Lung (tissue), 12 donors: ENCODE data around the gene FNIP1. TPM values are rescaled to one million over a fixed set of nuclear protein-coding genes. Genes with fewer than 3 reads are reported as not detected.

Source experiments
- ATAC-seq: fragments of 200-7000 bp; cut with Tn5 transposase; one replicate; pipeline ENCODE4 v1.9.1; 2020; ENCODE audit warnings: moderate number of reproducible peaks; ENCODE audit not compliant: insufficient read depth, low FRiP score
- DNase-seq, 3 donors: peaks; one replicate each; pipeline ENCODE4 v3.0.0-alpha.2; 2013 to 2017
- H3K27ac ChIP-seq, 2 donors: one replicate each; pipeline ENCODE4 v1.5.1; 2013; ENCODE audit warnings: mild to moderate bottlenecking in 2 of 2, moderate library complexity in 2 of 2, control low read depth in 1 of 2, inconsistent platforms in 1 of 2, low read depth in 1 of 2, low read length in 1 of 2
- H3K27me3 ChIP-seq, 3 donors: one replicate each; pipeline ENCODE4 v1.5.1; 2013; ENCODE audit warnings: low read length in 2 of 3; ENCODE audit not compliant: control insufficient read depth in 3 of 3, insufficient read depth in 3 of 3
- H3K36me3 ChIP-seq, 4 donors: one replicate each; pipeline ENCODE4 v1.5.1; 2013; ENCODE audit warnings: low read length in 4 of 4, mild to moderate bottlenecking in 1 of 4, moderate library complexity in 1 of 4; ENCODE audit not compliant: control insufficient read depth in 4 of 4, insufficient read depth in 4 of 4
- H3K4me1 ChIP-seq, 5 donors: one replicate each; pipeline ENCODE4 v1.5.1; 2013; ENCODE audit warnings: low read length in 5 of 5, mild to moderate bottlenecking in 2 of 5, moderate library complexity in 1 of 5; ENCODE audit not compliant: control insufficient read depth in 5 of 5, insufficient read depth in 5 of 5
- H3K4me3 ChIP-seq: one replicate; pipeline ENCODE4 v1.5.1; 2013; ENCODE audit warnings: mild to moderate bottlenecking, control low read depth, moderate library complexity
- H3K9ac ChIP-seq, 2 donors: one replicate each; pipeline ENCODE4 v1.5.1; 2013; ENCODE audit warnings: low read length in 2 of 2, control low read depth in 1 of 2; ENCODE audit not compliant: insufficient read depth in 1 of 2
- H3K9me3 ChIP-seq, 4 donors: one replicate each; pipeline ENCODE4 v1.5.1; 2013; ENCODE audit warnings: low read length in 3 of 4, mild to moderate bottlenecking in 1 of 4, moderate library complexity in 1 of 4; ENCODE audit not compliant: control insufficient read depth in 4 of 4, insufficient read depth in 3 of 4
- CTCF ChIP-seq: IDR thresholded peaks from 2 replicates; pipeline ENCODE4 v1.5.1; 2012; ENCODE audit warnings: mild to moderate bottlenecking; ENCODE audit errors: control extremely low read depth, extremely low read depth
- WGBS, 2 donors: extraction: QIAGEN DNeasy Blood & Tissue Kit; methylation state at CpG; one replicate each; pipeline ENCODE4 v1.1.7; 2013; 5-methylcytosine and 5-hydroxymethylcytosine counted together
- polyA plus RNA-seq, 2 donors: library from polyadenylated mRNA; stranded (reverse); fragments of 200-250 nt; gene quantifications; one replicate each; pipeline ENCODE4 v1.2.1, GENCODE V29; 2013
- total RNA-seq, 2 donors: library from RNA; depleted of rRNA in 1 of 2; stranded (reverse); fragments of >200 nt in 1 of 2; gene quantifications; one replicate each; pipeline ENCODE4 v1.2.1, GENCODE V29; 2014 to 2021
- donor health status: control.
- donor health status: control.
- donor health status: Bipolar disorder and iron deficiency.
- donor health status: healthy.
- donor health status: DM: yes; HTN: yes; CAD: no.

FNIP1 gene
- total and polyA plus RNA-seq, 4 donors = 5.0 to 98.3 (median 22.6) TPM

GRCh38 chr5:131640043-131640856, 156.6 kb downstream of the FNIP1 start:
- no peak for TF ChIP-seq CTCF
- DNase-seq (no peak), ATAC-seq (no peak)
- Histone ChIP-seq H3K27ac (no peak overlapping the region), H3K4me3 (no peak overlapping the region), H3K9me3 (no peaks in the 10 kb centered on the region), H3K36me3 (peaks cover 0 to 13% (median 7%) of the 10 kb centered on the region in 4 donors), H3K27me3 (no peaks in the 10 kb centered on the region), H3K9ac (no peak overlapping the region), H3K4me1 (peaks cover 0 to 9% (median 4%) of the 10 kb centered on the region in 5 donors)
- 35 to 58% methylated on average over 5 of the region's 5 CpGs for WGBS, 2 donors

- Histone ChIP-seq H3K36me3 (peaks cover 0 to 4% (median 2%) of the 10 kb centered on the region in 4 donors), H3K27ac (no peak overlapping the region), H3K9me3 (no peaks in the 10 kb centered on the region), H3K4me3 (no peak overlapping the region), H3K9ac (no peak overlapping the region), H3K4me1 (peaks cover 0 to 10% (median 4%) of the 10 kb centered on the region in 5 donors), H3K27me3 (no peaks in the 10 kb centered on the region)
- DNase-seq (no peak), ATAC-seq (no peak)
- TF ChIP-seq CTCF = no peak
Observed at GRCh38 chr5:131639148-131639547, 157.7 kb downstream of the FNIP1 start.

GRCh38 chr5:131637694-131638093, 159.1 kb downstream of the FNIP1 start:
- Histone ChIP-seq H3K9me3 (no peaks in the 10 kb centered on the region), H3K4me1 (peaks cover 0 to 20% (median 4%) of the 10 kb centered on the region in 5 donors), H3K27me3 (no peaks in the 10 kb centered on the region), H3K36me3 (peaks cover 0 to 4% (median 0%) of the 10 kb centered on the region in 4 donors), H3K4me3 (no peak overlapping the region), H3K27ac (no peak overlapping the region), H3K9ac (no peak overlapping the region)
- no peak for TF ChIP-seq CTCF
- 80 to 81% methylated on average over 4 of the region's 4 CpGs for WGBS, 2 donors
- ATAC-seq (no peak), DNase-seq (peak in 2 of 3 donors; percentile 37 to 44)
